Tibial artery (tissue), 4 donors: ENCODE results near the gene SLC3A2.

Source experiments
- DNase-seq, 2 donors: peaks; one replicate each; pipeline ENCODE4 v3.0.0-alpha.2; 2019
- H3K27ac ChIP-seq, 2 donors: fragments of 200-600 bp; sonication (generic) in 1 of 2; 1 replicate in 1 of 2; 2 replicates in 1 of 2; pipeline ENCODE4 v1.5.1; 2018 to 2019; ENCODE audit warnings: mild to moderate bottlenecking in 1 of 2
- H3K27me3 ChIP-seq, 2 donors: fragments of 200-600 bp; sonication (generic) in 1 of 2; one replicate each; pipeline versions ENCODE4 v1.5.1 to v1.6.0; 2016 to 2019
- H3K36me3 ChIP-seq, 3 donors: fragments of 200-600 bp; sonication (generic) in 2 of 3; one replicate each; pipeline ENCODE4 v1.5.1; 2016 to 2019; ENCODE audit warnings: mild to moderate bottlenecking in 2 of 3
- H3K4me1 ChIP-seq, 4 donors: fragments of 200-600 bp; sonication (generic) in 2 of 4; 1 replicate in 3 of 4; 2 replicates in 1 of 4; pipeline ENCODE4 v1.5.1; 2016 to 2019
- H3K4me3 ChIP-seq, 2 donors: fragments of 200-600 bp; sonication (generic) in 1 of 2; 1 replicate in 1 of 2; 2 replicates in 1 of 2; pipeline ENCODE4 v1.5.1; 2018 to 2019; ENCODE audit warnings: mild to moderate bottlenecking in 2 of 2
- H3K9me3 ChIP-seq, 3 donors: fragments of 200-600 bp; sonication (generic) in 1 of 3; one replicate each; pipeline ENCODE4 v1.5.1; 2016 to 2019
- CTCF ChIP-seq, 2 experiments: fragments of 200-600 bp in 1 of 2; fragments of 450-650 bp in 1 of 2; IDR thresholded peaks; one replicate each; pipeline ENCODE4 v1.5.1; 2017 to 2019; ENCODE audit warnings: antibody characterized with exemption in 2 of 2, mild to moderate bottlenecking in 1 of 2, moderate library complexity in 1 of 2
- intact Hi-C: fragments of 100-400 bp; cut with DNase I; formaldehyde crosslinking; loops from one replicate; pipeline ENCODE4 v1.15.0; 2023; ENCODE audit warnings: low total_unique reads

Gene SLC3A2

GRCh38 chr11:62914416-62914815 lies 33.7 kb downstream of the SLC3A2 start:
- DNase-seq: no peak
- no peaks in the 10 kb centered on the region for H3K27me3 ChIP-seq
- no peak overlapping the region for H3K4me3 ChIP-seq
- peaks cover 0 to 6% (median 2%) of the 10 kb centered on the region in 4 donors for H3K4me1 ChIP-seq
- H3K9me3 ChIP-seq: no peaks in the 10 kb centered on the region
- intact Hi-C loops: no loop called here
- H3K27ac ChIP-seq: no peak overlapping the region
- no peak for TF ChIP-seq CTCF (IDR thresholded peaks at IDR 0.05)
- no peaks in the 10 kb centered on the region for H3K36me3 ChIP-seq

GRCh38 chr11:62917906-62918502 lies 37.3 kb downstream of the SLC3A2 start:
- TF ChIP-seq CTCF (IDR thresholded peaks at IDR 0.05): no peak
- H3K27ac ChIP-seq: no peak overlapping the region
- H3K36me3 ChIP-seq: no peaks in the 10 kb centered on the region
- no peak for DNase-seq
- peaks cover 0 to 20% of the 10 kb centered on the region in 2 donors for H3K27me3 ChIP-seq
- intact Hi-C loops: no loop called here
- H3K4me3 ChIP-seq: no peak overlapping the region
- peaks cover 0 to 23% (median 13%) of the 10 kb centered on the region in 4 donors for H3K4me1 ChIP-seq
- H3K9me3 ChIP-seq: no peaks in the 10 kb centered on the region

GRCh38 chr11:62918531-62918930 lies 37.8 kb downstream of the SLC3A2 start:
- Histone ChIP-seq H3K4me3 (no peak overlapping the region), H3K9me3 (no peaks in the 10 kb centered on the region), H3K27me3 (peaks cover 0 to 25% of the 10 kb centered on the region in 2 donors), H3K4me1 (peaks cover 0 to 28% (median 19%) of the 10 kb centered on the region in 4 donors), H3K27ac (no peak overlapping the region), H3K36me3 (no peaks in the 10 kb centered on the region)
- no peak for TF ChIP-seq CTCF (IDR thresholded peaks at IDR 0.05)
- intact Hi-C loops: no loop called here
- DNase-seq: no peak

GRCh38 chr11:62919476-62919875 lies 38.8 kb downstream of the SLC3A2 start:
- Histone ChIP-seq H3K4me3 (no peak overlapping the region), H3K9me3 (no peaks in the 10 kb centered on the region), H3K27me3 (peaks cover 0 to 34% of the 10 kb centered on the region in 2 donors), H3K4me1 (peaks cover 0 to 36% (median 26%) of the 10 kb centered on the region in 4 donors), H3K36me3 (no peaks in the 10 kb centered on the region), H3K27ac (no peak overlapping the region)
- intact Hi-C loops: no loop called here
- no peak for TF ChIP-seq CTCF (IDR thresholded peaks at IDR 0.05)
- DNase-seq: no peak

- TF ChIP-seq CTCF (IDR thresholded peaks at IDR 0.05): no peak
- Histone ChIP-seq H3K27me3 (peaks cover 0 to 39% of the 10 kb centered on the region in 2 donors), H3K4me3 (no peak overlapping the region), H3K9me3 (no peaks in the 10 kb centered on the region), H3K27ac (no peak overlapping the region), H3K4me1 (peaks cover 0 to 36% (median 26%) of the 10 kb centered on the region in 4 donors), H3K36me3 (no peaks in the 10 kb centered on the region)
- DNase-seq: no peak
- intact Hi-C loops: no loop called here
These were observed 39.4 kb downstream of the SLC3A2 start for GRCh38 chr11:62919898-62920640.
